ENCODE measurements around the gene RNF214.

Gene RNF214

GRCh38 chr11:117289795-117290194 is 57.3 kb downstream of the RNF214 start:
- no peak for DNase-seq

- DNase-seq, result no peak
These were observed 58.4 kb downstream of the RNF214 start, which contains the start of gene BACE1-AS for GRCh38 chr11:117290809-117291396. Gene BACE1-AS, plus strand, starts transcription at chr11:117291346.

DNA sequence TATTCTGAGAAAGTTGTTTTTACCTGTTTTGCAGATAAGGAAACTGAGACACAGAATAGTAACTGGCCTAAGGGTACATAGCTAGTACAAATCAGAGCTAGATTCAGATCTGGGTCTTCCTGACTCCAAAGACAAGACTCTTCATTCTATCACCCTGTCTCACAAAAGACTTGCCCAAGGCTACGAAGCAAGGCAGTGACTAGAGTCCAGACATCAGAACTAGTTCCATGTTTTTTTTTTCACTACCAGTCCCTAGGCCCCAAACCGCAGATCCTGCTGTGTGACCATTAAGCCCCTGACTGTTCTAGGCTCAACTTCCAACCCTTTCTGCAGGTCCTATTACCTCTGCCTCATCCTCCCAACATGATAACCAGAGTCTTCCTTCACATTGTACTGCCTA is 60.1 kb downstream of the RNF214 start:
- no peak for DNase-seq

DNA sequence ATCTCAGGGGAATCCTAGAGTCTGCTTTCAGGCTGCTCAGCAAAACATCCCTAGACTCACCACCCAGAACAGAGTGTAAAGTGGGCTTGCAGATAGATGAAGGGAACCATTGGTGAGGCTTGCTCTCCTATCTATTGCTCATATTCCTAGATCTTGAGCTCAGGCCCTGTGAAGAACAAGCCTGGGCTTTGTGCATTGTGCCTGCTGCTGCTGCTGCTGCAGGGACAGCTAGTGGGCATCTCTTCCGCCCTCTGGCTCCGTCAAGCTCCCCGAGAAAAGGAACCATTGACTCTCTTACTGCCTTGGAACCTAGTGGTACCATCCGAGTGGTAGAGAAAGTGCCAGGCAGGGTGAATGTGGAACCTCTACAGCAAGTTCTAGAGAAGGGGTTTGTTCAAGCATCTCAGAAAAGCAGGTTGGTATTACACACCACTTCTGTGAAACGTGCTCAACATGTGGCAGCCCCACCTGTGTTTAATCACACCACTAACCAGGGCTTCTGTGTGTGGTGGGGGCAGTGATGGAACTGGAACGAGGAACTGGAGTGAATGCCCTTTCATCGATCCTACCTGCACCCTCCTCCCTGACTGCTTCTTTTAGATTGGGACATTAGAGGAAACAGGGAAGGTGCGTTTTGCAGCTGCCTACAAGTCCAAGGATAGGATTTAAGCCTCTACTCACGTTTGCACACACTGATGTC is 63.1 kb downstream of the RNF214 start:
- DNase-seq, result no peak

GRCh38 chr11:117296881-117297280 is 64.4 kb downstream of the RNF214 start:
- no peak for DNase-seq

DNA sequence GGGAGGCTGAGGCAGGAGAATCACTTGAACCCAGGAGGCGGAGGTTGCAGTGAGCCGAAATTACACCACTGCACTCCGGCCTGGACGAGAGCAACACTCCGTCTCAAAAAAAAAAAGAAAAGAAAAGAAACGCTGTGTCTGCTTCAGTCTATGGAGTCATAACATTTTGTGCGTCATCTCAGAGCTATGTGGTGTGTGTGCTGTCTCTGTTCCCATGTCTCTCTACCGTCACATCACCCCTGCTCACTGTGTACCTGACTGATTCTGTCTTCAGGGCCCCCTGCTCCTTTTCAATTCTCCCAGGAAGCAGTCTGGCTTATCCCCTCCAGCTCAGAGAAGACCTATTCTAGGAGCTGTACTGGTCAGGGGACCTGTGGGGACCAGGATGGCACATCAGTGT is 65.7 kb downstream of the RNF214 start:
- DNase-seq, result no peak

- DNase-seq, result no peak
These were observed 67.1 kb downstream of the RNF214 start for GRCh38 chr11:117299351-117300282.

GRCh38 chr11:117300283-117300663 is 67.8 kb downstream of the RNF214 start:
- no peak for DNase-seq

DNA sequence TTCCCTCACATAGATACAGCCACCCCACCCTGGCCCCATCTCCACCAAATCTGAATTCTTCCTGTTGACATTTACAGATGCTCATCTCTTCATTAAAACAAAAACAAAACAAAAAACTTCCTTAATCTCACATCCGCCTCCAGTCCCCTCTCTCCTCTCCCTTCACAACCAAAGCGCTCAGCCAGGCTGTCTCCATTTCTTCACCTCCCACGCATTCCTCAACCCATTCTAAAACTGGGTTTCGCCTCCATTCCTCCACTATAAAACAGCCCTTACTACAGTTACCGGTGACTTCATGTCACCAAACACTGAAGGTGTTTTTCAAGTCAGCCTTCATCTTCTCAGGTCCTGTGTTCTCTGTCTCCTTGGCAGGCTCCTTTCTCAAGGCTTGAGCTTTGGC is 68.3 kb downstream of the RNF214 start:
- DNase-seq, result no peak

DNA sequence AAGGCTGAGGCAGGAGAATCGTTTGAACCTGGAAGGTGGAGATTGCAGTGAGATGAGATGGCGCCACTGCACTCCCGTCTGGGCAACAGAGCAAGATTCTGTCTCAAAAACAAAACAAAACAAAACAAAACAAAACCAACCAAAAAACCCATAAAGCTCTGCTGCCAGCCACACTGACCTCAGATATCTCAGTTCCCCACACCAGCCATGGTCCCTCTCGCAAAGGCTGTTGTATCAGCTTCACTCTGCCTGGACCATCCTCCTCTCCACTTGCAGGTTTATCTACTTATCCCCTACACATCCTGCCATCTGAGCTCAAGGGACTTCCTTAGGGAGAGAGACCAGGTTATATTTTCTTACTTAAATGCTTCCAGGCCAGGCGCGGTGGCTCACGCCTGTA is 69.8 kb downstream of the RNF214 start:
- DNase-seq, result no peak

DNA sequence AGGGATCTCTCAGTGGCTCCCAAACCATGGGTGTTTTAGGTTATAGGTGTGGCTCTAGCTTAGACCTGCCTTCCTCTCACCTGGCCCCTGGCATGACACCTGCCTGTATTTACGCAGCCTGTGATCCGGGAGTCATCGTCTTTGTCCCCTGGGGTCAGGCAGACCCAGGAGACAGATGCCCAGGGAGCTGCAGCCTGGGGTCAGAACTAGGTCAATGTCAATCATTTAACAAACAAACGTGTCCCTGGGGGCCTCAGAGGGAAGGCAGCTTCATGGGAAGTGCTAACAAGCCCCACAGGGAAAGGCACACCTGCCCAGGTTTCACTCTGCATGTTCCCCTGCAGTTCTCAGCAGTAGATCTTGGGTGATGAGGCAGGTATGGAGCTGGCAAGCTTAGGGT is 70.6 kb downstream of the RNF214 start:
- no peak for DNase-seq

GRCh38 chr11:117303646-117304315 is 71.3 kb downstream of the RNF214 start:
- no peak for DNase-seq

- no peak for DNase-seq
These were observed 72.7 kb downstream of the RNF214 start for GRCh38 chr11:117305145-117305544.

DNA sequence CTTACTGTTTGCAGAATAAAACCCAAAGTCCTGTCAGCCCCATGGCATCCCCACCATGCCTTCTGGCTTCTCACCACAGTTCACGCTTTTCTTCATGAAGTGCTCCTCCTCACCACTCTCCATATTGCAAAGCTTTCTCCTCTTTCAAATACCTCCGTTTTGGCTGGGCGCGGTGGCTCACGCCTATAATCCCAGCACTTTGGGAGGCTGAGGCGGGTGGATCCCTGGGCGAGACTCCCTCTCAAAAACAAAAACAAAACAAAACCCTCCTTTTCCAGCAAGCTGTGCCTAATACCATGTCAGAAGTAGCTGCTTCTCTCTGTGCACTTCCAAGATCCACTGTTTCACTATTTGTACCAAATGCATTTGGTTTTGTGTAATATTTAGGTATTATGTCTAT is 76.8 kb downstream of the RNF214 start:
- no peak for DNase-seq

DNA sequence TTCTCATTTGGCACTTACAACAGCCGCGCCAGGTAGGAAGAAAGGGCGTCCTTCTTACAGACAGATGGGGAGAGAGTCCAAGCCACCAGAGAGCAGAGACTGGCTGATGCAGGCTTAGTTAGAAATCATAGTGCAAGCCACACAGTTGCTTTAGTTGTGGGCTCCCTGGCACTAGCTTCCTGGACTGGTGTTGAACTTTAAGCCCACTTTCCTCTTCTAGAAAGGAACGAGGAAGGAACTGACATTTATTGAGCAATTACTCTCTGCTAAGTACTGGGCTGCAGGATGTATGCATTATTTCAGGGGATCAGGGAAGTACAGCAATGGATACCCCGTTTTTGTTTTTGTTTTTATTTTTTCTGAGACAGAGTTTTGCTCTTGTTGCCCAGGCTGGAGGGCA is 80.6 kb downstream of the RNF214 start:
- no peak for DNase-seq

DNA sequence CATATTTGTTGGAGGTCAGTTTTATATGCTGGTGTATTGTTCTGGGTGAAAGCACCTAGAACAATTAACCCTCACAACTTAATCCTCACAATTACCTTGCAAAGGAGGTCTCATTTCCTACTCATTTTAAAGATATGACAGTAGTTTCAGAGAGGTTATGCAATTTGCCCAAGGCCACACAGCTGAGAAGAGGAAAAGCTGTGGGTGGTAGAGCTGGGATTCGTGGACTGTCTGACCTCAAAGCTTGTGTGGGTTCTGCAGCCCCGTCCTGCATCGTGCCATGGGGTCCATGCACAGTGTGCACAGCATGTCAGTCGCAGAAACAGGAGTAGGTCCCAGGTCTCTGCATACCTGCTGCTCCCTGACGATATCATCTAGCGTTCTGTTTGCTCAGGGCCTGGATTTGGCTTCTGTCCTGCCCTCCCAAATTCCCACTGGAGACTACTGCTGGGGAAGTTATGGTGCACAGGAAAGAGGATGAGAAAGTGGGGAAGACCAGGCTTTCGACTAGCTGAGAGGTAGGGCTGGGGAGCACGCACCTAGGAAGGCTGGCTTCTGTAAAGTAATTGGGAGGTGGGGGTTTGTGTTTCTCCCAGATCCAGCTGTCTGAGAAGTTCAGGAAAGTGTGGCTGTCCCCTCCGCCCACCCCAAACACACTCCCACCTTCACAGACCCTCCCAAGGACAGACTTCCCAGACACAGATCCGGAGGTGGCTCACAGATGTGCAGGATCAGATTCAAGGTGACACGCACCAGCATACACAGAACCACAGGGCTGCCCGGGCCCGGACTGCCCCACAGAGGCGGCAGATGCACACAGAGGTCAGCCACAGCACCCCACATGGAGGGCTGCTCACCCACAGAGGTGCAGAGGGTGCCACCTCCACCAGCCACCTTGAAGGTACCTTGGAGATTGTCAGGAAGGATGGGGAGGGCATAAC is 81.6 kb downstream of the RNF214 start:
- no peak for DNase-seq

- no peak for DNase-seq
These were observed 82.4 kb downstream of the RNF214 start for GRCh38 chr11:117314840-117315239.

DNA sequence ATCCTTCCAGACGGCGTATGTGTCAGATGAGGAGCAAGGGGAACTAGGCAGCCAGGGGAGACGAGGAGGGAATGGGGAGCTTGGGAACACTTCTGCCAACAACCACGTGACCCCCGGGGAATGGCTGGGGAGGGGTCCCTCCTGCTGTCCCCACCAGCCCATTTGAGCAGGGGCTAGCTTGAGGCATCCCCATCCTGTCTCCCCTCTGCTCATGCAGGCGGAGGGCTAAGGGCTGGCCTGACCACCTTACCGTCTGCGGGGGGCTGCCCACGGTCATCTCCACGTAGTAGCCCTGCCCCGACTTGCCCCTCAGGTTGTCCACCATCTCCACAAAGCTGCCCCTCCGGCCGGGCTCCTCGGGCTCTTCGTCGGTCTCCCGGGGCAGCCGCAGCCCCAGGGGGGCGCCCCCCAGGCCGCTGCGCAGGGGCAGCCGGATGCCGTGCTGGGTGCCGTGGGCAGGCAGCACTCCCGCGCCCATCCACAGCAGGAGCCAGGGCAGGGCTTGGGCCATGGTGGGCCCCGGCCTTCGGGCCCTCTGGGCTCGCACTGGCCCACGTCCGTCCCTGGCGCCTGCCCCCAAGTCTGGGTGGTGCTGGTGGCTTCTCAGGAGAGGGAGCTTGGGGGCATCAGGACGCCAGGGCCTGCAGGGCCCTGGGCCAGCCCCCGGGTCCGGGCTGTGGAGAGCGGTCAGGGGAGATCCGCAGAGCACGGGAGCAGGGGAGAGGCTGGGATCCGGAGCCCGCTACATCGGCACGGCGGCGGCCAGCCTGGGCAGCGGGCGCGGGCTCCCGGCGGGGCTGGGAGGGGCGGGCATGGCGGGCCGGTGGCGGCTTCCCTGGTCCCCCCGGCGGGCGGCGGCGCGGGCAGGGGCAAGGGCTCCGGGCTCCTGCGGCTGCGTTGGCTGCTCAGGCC is 83.1 kb downstream of the RNF214 start:
- no peak for DNase-seq

DNA sequence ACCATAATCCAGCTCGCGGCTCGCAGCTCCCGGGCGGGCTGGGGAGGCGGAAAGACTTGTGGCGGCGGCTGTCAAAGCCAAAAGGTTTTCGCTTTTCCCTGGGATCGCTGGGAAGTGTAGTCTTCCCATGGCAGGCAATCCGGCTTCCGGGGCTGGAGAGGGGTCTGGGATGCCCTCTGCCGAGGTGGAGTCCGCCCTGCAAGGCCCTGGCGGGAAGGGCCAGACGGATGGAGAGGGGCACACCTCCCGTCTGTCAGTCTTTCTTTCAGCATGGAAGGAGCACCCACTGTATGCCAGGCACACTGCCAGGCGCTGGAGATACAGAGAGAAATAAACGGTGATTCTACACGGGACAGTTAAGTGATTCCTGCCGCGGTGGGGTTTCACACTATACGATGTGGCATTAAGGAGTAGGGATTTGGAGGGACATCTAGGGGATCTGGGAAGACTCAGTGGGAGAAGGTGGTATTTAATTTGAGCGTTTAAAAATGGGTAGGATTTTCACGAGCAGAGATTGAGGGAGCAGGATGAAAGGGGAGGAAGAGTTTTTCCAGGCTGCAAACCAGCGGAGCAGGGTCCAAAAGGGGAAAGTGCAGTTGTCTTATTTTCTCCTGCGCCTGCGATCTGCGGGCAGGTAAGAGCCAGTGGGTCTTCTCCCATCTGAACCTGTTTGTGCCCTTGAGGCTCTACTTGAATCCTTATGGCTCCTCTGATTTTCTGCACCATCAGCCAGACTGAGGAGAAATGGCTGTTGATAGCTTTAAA is 83.9 kb downstream of the RNF214 start, which contains the start of gene BACE1:
Gene BACE1 (minus strand): TSS at position 60 of the 765 bp plus-strand sequence. CDS start 461 bp downstream, outside the sequence.
- peak; percentile 62 for DNase-seq

- DNase-seq, result no peak
These were observed 86.3 kb downstream of the RNF214 start for GRCh38 chr11:117318738-117319137.

Measured in NCI-H1048 (cell line).